PC-3 (cell line): ENCODE measurements around the gene CUEDC1.

Experiments
- EZH2 ChIP-seq: fragments of 300-600 bp; sonication (generic); IDR thresholded peaks from one replicate; pipeline ENCODE4 v1.6.1; 2017; ENCODE audit warnings: antibody characterized with exemption, mild to moderate bottlenecking, low read length; ENCODE audit not compliant: unreplicated experiment
- EZH2phosphoT487 ChIP-seq: fragments of 300-600 bp; sonication (generic); IDR thresholded peaks from 2 replicates; pipeline ENCODE4 v1.6.1; 2018; ENCODE audit warnings: mild to moderate bottlenecking, antibody characterized with exemption, low read length, borderline replicate concordance
- TF ChIP-seq, protein P1 (sequence below): fragments of 300-600 bp; sonication (generic); conservative IDR thresholded peaks from 2 replicates; pipeline ENCODE4 v1.5.1; 2017; ENCODE audit warnings: antibody characterized with exemption, low read depth, mild to moderate bottlenecking, low read length

- TF ChIP-seq, protein P1, sequence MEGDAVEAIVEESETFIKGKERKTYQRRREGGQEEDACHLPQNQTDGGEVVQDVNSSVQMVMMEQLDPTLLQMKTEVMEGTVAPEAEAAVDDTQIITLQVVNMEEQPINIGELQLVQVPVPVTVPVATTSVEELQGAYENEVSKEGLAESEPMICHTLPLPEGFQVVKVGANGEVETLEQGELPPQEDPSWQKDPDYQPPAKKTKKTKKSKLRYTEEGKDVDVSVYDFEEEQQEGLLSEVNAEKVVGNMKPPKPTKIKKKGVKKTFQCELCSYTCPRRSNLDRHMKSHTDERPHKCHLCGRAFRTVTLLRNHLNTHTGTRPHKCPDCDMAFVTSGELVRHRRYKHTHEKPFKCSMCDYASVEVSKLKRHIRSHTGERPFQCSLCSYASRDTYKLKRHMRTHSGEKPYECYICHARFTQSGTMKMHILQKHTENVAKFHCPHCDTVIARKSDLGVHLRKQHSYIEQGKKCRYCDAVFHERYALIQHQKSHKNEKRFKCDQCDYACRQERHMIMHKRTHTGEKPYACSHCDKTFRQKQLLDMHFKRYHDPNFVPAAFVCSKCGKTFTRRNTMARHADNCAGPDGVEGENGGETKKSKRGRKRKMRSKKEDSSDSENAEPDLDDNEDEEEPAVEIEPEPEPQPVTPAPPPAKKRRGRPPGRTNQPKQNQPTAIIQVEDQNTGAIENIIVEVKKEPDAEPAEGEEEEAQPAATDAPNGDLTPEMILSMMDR = no peak
- TF ChIP-seq EZH2 (no peak), EZH2phosphoT487 (no peak)
Observed at GRCh38 chr17:57965521-57966160, 10.4 kb upstream of the CUEDC1 start.
